Measurements from ENCODE around the gene WDR76. TPM values are rescaled to one million over a fixed set of nuclear protein-coding genes. Genes with fewer than 3 reads are reported as not detected.

WDR76 gene
- total RNA-seq, 1 experiment from 2014 or later: 75.3 TPM

DNA sequence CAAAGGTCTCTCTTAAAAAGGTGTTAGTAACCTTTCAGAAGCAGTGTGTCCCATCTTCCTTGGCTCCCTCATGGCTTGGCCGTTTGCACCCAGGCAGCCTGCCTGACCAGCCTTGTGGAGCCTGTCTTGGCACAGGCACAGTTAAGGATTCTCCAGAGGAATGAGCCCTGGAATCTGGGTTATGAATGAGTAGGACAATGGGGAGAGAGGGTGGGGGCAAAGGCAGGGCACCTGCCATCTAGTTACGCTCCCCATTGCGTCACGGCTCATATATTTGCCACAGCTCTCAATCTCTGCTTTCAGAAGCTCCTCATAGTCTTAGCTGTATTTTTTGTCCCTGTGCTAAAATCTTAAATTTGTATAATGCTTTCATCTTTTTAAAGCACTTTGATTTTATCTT, 50.6 kb downstream of the WDR76 start:
- DNase-seq (ENCODE audit: low read depth): no peak

DNA sequence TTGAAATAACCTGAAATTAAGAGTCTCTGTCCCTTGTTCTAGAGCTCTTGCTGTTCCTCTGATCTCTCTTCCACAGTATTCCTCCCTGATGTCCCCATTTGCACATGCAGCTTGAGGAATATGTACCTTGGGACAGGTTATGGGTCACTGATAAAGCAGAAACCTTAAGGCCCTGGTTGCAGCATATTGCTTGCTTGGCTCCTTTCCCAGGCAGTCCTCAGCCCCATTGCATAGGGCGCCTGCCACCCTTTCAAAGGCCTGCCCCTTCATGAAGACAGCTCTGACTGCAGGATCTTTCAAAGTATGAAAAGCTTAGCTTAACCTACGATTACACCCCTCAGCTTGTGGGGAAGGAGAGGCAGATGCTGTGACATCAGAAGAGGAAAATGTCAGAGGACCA, 51.6 kb downstream of the WDR76 start:
- no peak for DNase-seq (ENCODE audit: low read depth)

GRCh38 chr15:43879386-43880355, 52.9 kb downstream of the WDR76 start:
- no peak for DNase-seq (ENCODE audit: low read depth)

- DNase-seq (ENCODE audit: low read depth): no peak
Measured at GRCh38 chr15:43880406-43881194, 53.8 kb downstream of the WDR76 start.

GRCh38 chr15:43881245-43881644, 54.4 kb downstream of the WDR76 start:
- DNase-seq (ENCODE audit: low read depth): no peak

DNA sequence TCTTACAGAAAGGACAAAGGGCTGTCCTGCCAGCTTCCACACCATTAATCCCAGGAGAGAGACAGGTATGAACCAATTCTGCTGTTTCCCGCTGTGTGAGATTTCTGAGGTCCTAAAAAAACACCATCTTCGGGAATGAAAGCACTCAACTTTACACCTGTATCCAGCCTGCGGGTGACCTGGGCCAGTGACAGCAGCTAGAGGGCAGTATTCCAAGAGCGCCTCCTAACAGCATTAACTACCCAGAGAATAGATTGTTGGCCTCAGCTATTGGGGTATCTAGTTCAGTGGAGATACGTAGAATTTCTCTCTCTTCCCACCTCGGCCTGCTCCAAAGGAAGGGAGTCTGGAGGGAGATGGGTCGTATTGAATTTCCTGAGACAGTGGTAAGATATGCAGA, 55.1 kb downstream of the WDR76 start:
- DNase-seq (ENCODE audit: low read depth): no peak

- DNase-seq (ENCODE audit: low read depth): no peak
Measured at GRCh38 chr15:43883571-43883970, 56.8 kb downstream of the WDR76 start.

DNA sequence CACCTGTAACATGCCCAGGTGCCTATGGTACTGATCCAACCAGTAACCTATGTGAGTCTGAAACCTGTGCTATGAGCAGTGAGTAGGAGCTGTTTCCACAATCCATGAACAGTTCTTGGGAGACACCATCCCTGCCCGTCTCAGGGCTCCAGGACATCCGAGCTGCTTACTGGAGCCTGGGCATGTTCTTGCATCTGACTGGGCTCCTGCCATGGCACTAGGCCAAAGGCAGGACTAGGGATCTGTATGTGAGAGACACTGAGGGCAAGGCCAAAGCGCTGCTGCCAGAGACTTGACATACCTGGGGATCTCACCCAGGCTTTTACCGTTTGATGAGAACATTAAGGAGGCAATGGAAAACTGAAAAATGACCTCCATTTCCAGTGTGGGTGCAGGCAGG, 59.8 kb downstream of the WDR76 start:
- no peak for DNase-seq (ENCODE audit: low read depth)

DNA sequence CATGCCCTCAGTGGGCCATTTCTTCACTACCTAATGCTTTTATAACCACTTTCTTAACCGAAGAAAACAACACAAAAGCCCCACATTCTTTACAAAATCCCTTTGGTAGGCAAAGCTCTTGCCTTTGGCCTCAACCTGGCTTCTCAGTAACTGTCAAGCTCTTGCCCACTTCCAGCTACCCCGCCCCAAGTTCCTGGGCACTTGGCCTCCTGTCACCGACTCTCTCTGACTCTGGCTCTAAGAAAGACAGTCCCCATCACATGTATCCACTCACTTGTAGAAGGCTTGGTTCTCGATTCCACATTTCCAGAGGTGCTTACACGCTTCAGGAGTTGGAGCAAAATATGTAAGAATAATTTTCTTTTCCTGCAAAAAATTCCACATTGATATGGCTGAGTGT, 61.1 kb downstream of the WDR76 start:
- no peak for DNase-seq (ENCODE audit: low read depth)

- no peak for DNase-seq (ENCODE audit: low read depth)
Measured at GRCh38 chr15:43889042-43889441, 62.2 kb downstream of the WDR76 start.

DNA sequence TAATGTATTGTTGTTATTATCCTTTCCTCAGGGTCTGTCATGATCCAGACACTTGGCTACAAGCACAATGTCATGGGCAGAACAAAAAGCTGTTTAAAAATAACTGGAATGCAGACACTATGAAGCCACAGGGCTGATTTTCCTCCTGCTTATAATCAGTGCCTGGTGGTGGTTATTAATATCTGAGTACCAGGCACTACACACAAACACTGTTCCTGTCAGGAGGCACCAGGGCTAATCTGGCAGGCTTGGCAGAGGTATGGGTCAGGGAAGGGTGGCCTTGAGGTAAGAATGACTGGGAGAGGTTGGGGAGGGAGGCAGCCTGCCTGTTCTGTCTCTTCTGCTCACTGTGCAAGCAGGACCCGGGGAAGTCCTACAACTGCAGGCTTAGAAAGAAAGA, 67.2 kb downstream of the WDR76 start:
- DNase-seq (ENCODE audit: low read depth): no peak

DNA sequence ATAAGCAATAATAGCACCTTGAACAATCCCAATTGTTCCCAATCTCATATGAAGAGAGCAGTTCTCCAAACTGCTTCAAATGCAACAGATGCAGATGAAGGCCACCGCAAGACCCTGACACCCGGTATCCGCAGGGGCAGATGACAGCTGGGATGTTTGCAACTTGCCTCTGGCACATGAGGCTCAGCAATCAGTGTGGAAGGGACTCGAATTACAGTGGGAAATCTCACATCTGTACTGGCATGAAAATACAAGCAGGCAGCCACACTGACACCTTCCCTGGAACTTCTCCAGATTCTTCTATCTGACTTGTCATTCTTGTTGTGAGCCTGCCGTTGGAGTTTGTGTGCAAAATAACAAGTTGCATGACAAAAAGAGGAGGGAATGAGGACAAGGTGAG, 68.8 kb downstream of the WDR76 start:
- DNase-seq (ENCODE audit: low read depth): no peak

- no peak for DNase-seq (ENCODE audit: low read depth)
Measured at GRCh38 chr15:43896543-43896942, 69.7 kb downstream of the WDR76 start.

DNA sequence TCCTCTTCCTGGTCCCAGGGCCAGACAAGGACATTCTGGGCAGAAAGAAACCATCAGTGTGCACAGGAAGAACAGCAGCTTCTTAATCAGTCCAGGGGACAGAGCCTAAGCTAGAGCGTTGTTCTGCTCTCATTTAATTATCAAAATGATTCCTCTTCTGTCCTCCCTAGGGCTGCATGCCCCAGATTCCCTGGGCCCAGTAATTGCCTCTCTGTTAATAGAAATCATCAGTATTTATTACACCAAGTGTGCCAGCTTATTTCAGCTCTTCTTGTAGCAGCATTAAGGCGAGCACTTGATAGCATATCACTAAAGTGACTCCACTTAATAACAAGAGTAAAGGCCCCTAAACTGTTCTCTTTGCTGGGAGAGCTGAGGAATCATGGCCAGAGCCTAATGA, 72.1 kb downstream of the WDR76 start:
- no peak for DNase-seq (ENCODE audit: low read depth)

DNA sequence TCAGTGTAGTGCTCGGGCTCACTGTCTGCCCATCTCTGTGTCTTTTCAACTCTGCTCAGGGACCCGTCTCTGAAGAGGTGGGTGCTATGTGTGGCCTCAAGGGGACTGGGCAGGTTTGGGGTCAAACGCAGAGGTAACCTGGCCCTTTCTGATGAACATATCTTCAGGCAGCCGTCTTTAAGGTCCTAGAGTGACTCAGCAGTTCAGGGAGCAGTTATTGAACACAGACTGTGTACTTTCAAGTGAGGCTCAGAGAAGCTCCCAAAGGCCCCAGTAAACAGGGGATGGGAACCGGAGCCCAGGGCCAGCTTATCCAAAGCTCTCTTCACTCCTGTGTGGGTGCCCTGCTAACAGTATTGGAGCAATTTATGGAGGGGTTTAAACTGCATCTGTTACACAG, 73.1 kb downstream of the WDR76 start:
- no peak for DNase-seq (ENCODE audit: low read depth)

DNA sequence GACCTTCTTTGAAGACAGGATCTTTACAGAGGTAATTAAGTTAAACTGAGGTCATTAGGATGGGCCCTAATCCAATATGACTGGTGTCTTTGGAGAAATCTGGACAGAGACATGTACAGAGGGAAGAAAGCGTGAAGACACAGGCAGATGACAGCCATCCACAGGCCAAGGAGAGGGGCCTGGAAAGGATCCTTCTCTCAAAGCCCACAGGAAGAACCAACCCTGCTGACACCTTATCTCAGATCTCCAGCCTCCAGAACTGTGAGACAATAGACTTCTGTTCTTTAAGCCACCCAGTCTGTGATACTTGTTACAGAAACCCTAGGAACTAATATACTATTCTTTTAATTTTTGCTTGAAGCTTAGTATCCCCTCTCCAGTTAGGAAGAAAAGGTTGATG, 74.2 kb downstream of the WDR76 start:
- DNase-seq (ENCODE audit: low read depth): no peak

- DNase-seq (ENCODE audit: low read depth): no peak
Measured at GRCh38 chr15:43901495-43901894, 74.7 kb downstream of the WDR76 start.

GRCh38 chr15:43903864-43904290, 77.1 kb downstream of the WDR76 start:
- peak; percentile 59 for DNase-seq (ENCODE audit: low read depth)

DNA sequence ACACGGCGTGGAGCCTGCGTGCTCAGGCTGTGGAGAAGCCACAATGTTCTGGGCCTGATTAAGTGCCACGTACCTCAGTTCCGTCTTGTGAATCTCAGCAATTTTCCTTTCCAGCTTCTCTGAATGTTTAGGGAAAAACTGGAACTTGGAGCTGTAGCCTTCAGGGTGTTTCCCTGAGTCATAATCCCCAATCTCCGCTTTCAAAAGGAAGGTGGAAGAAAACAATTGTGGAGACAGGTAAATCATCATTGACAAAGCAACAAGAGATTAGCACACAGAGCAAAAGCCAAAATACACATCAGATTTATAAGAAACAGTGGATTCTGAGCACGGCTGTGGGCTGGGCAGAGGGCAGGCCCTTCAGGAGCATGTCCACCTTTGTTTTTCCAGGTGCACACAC, 79.0 kb downstream of the WDR76 start:
- DNase-seq (ENCODE audit: low read depth): no peak

DNA sequence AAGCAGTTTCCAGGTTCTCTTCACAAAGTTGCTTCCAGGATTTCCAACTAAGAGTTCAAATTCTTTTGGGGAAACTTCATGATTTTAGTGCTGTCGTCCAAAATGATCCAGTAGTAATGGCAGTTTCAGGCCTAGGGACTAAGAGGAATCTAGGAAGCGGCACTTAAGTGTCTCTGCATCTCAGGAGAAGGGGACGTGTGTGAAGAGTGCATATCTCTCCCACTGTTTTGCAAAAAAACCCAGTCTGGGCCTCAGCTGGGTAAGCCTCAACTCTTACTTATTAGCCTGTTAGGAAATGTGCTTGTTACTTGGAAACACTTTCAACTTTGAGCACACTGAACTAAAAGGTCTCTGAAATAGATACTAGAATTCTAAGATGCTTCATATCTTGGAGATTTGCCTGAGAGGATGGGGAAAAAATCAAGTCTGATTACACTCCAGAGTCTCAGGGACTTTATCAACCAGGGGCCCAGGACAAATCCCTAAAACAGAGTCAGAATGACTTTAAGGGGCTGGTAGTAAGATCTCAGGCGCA, 81.8 kb downstream of the WDR76 start:
- no peak for DNase-seq (ENCODE audit: low read depth)

DNA sequence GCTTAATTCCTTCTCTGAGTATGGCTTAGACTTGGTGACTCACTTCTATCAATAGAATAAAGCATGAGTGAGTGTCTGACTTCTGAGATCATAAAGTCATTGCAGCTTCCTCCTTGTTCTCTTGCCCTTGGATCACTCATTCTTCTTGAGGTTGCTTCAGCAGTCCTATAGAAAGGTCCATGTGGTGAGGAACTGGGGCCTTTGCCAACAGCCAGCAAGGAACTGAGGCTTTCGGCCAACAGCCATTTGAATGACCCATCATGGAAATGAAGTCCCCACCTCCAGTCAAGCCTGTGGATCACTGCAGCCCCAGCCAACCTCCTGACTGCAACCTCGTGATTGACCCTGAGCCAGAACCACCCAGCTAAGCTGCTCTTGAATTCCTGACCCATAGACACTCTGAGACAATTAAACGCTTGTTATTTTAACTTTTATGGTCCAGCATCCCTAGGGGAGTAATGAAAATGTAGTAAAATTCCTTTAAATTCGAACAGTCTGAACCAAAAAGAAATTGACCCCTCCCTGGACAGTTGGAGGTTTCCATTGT, 84.5 kb downstream of the WDR76 start:
- DNase-seq (ENCODE audit: low read depth): peak; percentile 96

DNA sequence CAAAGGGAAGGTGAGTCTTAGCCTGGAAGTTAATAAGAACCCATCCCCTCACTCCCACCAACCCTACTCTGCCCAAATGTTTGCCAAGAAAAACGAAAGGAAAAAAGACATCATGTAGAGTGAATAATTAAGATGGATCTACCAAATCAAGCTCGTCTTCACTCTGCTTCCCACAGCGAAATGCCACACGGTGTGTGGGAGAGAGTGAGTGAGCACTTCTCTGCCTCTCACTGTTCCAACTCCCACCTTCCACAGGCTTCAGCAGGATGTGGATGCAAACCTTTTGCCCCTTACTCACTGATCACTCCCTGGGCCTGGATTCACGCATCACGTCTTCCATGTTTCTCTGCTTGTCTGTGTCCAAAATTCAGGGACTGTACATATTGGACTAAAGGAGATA, 85.4 kb downstream of the WDR76 start:
- DNase-seq (ENCODE audit: low read depth): no peak
